ENCODE results near the gene TRAF3.
"Not testable (repeated sequence)": the region's sequence is repeated elsewhere in the genome, so short reads cannot be mapped to it uniquely, and the experiment has no call there.

The TRAF3 gene

GRCh38 chr14:102835959-102836358 lies 58.7 kb downstream of the TRAF3 start:
- TF ChIP-seq YY1 (IDR thresholded peaks at IDR 0.05; ENCODE audit: insufficient read depth, insufficient read length), result no peak
- no peak for TF ChIP-seq SUZ12 (IDR thresholded peaks at IDR 0.05; ENCODE audit: extremely low read depth, insufficient read depth, insufficient read length)
- no peak for TF ChIP-seq ZNF274 (IDR thresholded peaks at IDR 0.05; ENCODE audit: low read depth, low read length)
- Histone ChIP-seq H3K4me1 (ENCODE audit: insufficient read depth, insufficient read length) (peaks cover 2% of the 10 kb centered on the region), H3K9ac (ENCODE audit: insufficient read length, low read depth) (no peak overlapping the region), H3K36me3 (ENCODE audit: insufficient read depth, insufficient read length, low read length) (peaks cover 11% of the 10 kb centered on the region), H3K4me3 (ENCODE audit: insufficient read length, low read depth) (no peak overlapping the region), H3K27me3 (ENCODE audit: insufficient read depth, insufficient read length) (no peaks in the 10 kb centered on the region), H3K9me3 (ENCODE audit: insufficient read depth, low read length) (no peaks in the 10 kb centered on the region)
- no peak for DNase-seq (ENCODE audit: low read depth, low spot score)

GRCh38 chr14:102837120-102837519 lies 59.9 kb downstream of the TRAF3 start:
- not testable (repeated sequence) for H3K9me3 ChIP-seq (ENCODE audit: insufficient read depth, low read length); H3K4me1 ChIP-seq (ENCODE audit: insufficient read depth, insufficient read length); H3K4me3 ChIP-seq (ENCODE audit: insufficient read length, low read depth); DNase-seq (ENCODE audit: low read depth, low spot score); H3K9ac ChIP-seq (ENCODE audit: insufficient read length, low read depth); H3K27me3 ChIP-seq (ENCODE audit: insufficient read depth, insufficient read length); H3K36me3 ChIP-seq (ENCODE audit: insufficient read depth, insufficient read length, low read length)

- Histone ChIP-seq H3K4me1 (ENCODE audit: insufficient read depth, insufficient read length) (no peaks in the 10 kb centered on the region), H3K4me3 (ENCODE audit: insufficient read length, low read depth) (no peak overlapping the region), H3K9ac (ENCODE audit: insufficient read length, low read depth) (no peak overlapping the region), H3K9me3 (ENCODE audit: insufficient read depth, low read length) (no peaks in the 10 kb centered on the region), H3K36me3 (ENCODE audit: insufficient read depth, insufficient read length, low read length) (peaks cover 3% of the 10 kb centered on the region), H3K27me3 (ENCODE audit: insufficient read depth, insufficient read length) (no peaks in the 10 kb centered on the region)
- DNase-seq (ENCODE audit: low read depth, low spot score), result no peak
- no peak for TF ChIP-seq ZNF274 (IDR thresholded peaks at IDR 0.05; ENCODE audit: low read depth, low read length)
- no peak for TF ChIP-seq SUZ12 (IDR thresholded peaks at IDR 0.05; ENCODE audit: extremely low read depth, insufficient read depth, insufficient read length)
- no peak for TF ChIP-seq YY1 (IDR thresholded peaks at IDR 0.05; ENCODE audit: insufficient read depth, insufficient read length)
These were observed 61.3 kb downstream of the TRAF3 start for GRCh38 chr14:102838501-102838900.

GRCh38 chr14:102840115-102840514 lies 62.9 kb downstream of the TRAF3 start:
- H3K9me3 ChIP-seq (ENCODE audit: insufficient read depth, low read length), result no peaks in the 10 kb centered on the region
- H3K4me3 ChIP-seq (ENCODE audit: insufficient read length, low read depth), result no peak overlapping the region
- no peaks in the 10 kb centered on the region for H3K27me3 ChIP-seq (ENCODE audit: insufficient read depth, insufficient read length)
- no peak for DNase-seq (ENCODE audit: low read depth, low spot score)
- no peaks in the 10 kb centered on the region for H3K36me3 ChIP-seq (ENCODE audit: insufficient read depth, insufficient read length, low read length)
- H3K4me1 ChIP-seq (ENCODE audit: insufficient read depth, insufficient read length), result no peaks in the 10 kb centered on the region
- no peak overlapping the region for H3K9ac ChIP-seq (ENCODE audit: insufficient read length, low read depth)
- TF ChIP-seq YY1 (IDR thresholded peaks at IDR 0.05; ENCODE audit: insufficient read depth, insufficient read length), result no peak
- TF ChIP-seq SUZ12 (IDR thresholded peaks at IDR 0.05; ENCODE audit: extremely low read depth, insufficient read depth, insufficient read length), result no peak
- no peak for TF ChIP-seq ZNF274 (IDR thresholded peaks at IDR 0.05; ENCODE audit: low read depth, low read length)

GRCh38 chr14:102840771-102841528 lies 63.7 kb downstream of the TRAF3 start:
- TF ChIP-seq SUZ12 (IDR thresholded peaks at IDR 0.05; ENCODE audit: extremely low read depth, insufficient read depth, insufficient read length) (no peak), YY1 (IDR thresholded peaks at IDR 0.05; ENCODE audit: insufficient read depth, insufficient read length) (no peak), ZNF274 (IDR thresholded peaks at IDR 0.05; ENCODE audit: low read depth, low read length) (no peak)
- Histone ChIP-seq H3K4me3 (ENCODE audit: insufficient read length, low read depth) (no peak overlapping the region), H3K27me3 (ENCODE audit: insufficient read depth, insufficient read length) (no peaks in the 10 kb centered on the region), H3K9me3 (ENCODE audit: insufficient read depth, low read length) (no peaks in the 10 kb centered on the region), H3K36me3 (ENCODE audit: insufficient read depth, insufficient read length, low read length) (no peaks in the 10 kb centered on the region), H3K9ac (ENCODE audit: insufficient read length, low read depth) (no peak overlapping the region), H3K4me1 (ENCODE audit: insufficient read depth, insufficient read length) (no peaks in the 10 kb centered on the region)
- DNase-seq (ENCODE audit: low read depth, low spot score), result no peak

- DNase-seq (ENCODE audit: low read depth, low spot score), result no peak
- Histone ChIP-seq H3K36me3 (ENCODE audit: insufficient read depth, insufficient read length, low read length) (no peaks in the 10 kb centered on the region), H3K4me3 (ENCODE audit: insufficient read length, low read depth) (no peak overlapping the region), H3K4me1 (ENCODE audit: insufficient read depth, insufficient read length) (no peaks in the 10 kb centered on the region), H3K9me3 (ENCODE audit: insufficient read depth, low read length) (no peaks in the 10 kb centered on the region), H3K9ac (ENCODE audit: insufficient read length, low read depth) (no peak overlapping the region), H3K27me3 (ENCODE audit: insufficient read depth, insufficient read length) (no peaks in the 10 kb centered on the region)
- no peak for TF ChIP-seq YY1 (IDR thresholded peaks at IDR 0.05; ENCODE audit: insufficient read depth, insufficient read length)
- TF ChIP-seq SUZ12 (IDR thresholded peaks at IDR 0.05; ENCODE audit: extremely low read depth, insufficient read depth, insufficient read length), result no peak
- no peak for TF ChIP-seq ZNF274 (IDR thresholded peaks at IDR 0.05; ENCODE audit: low read depth, low read length)
These were observed 71.7 kb downstream of the TRAF3 start for GRCh38 chr14:102848830-102849525.

GRCh38 chr14:102849526-102850379 lies 72.5 kb downstream of the TRAF3 start:
- Histone ChIP-seq H3K4me3 (ENCODE audit: insufficient read length, low read depth) (no peak overlapping the region), H3K9ac (ENCODE audit: insufficient read length, low read depth) (no peak overlapping the region)
- no peak for DNase-seq (ENCODE audit: low read depth, low spot score)

More at GRCh38 chr14:102849526-102850379, 72.5 kb downstream of the TRAF3 start:
- Histone ChIP-seq H3K9me3 (ENCODE audit: insufficient read depth, low read length) (no peaks in the 10 kb centered on the region), H3K4me1 (ENCODE audit: insufficient read depth, insufficient read length) (no peaks in the 10 kb centered on the region), H3K27me3 (ENCODE audit: insufficient read depth, insufficient read length) (no peaks in the 10 kb centered on the region), H3K36me3 (ENCODE audit: insufficient read depth, insufficient read length, low read length) (no peaks in the 10 kb centered on the region)
- TF ChIP-seq YY1 (IDR thresholded peaks at IDR 0.05; ENCODE audit: insufficient read depth, insufficient read length) (no peak), ZNF274 (IDR thresholded peaks at IDR 0.05; ENCODE audit: low read depth, low read length) (no peak), SUZ12 (IDR thresholded peaks at IDR 0.05; ENCODE audit: extremely low read depth, insufficient read depth, insufficient read length) (no peak)

Measured in NT2/D1 (cell line).